Left ventricle myocardium inferior (tissue), 1 donor: ENCODE measurements around the gene TSHR. TPM values are rescaled to one million over a fixed set of nuclear protein-coding genes. Genes with fewer than 3 reads are reported as not detected.
A peak's percentile ranks its signal among the peaks of the same experiment; 100 is the strongest.

Experiments used
- DNase-seq: peaks from one replicate; pipeline ENCODE4 v3.0.0-alpha.2; 2020
- H3K27ac ChIP-seq: fragments of 200-600 bp; replicated peaks from 2 replicates; pipeline ENCODE4 v1.8.0; 2021
- H3K27me3 ChIP-seq: fragments of 200-600 bp; 2 replicates; pipeline ENCODE4 v1.8.0; 2021; ENCODE audit warnings: low read depth
- H3K36me3 ChIP-seq: fragments of 200-600 bp; 2 replicates; pipeline ENCODE4 v1.8.0; 2021
- H3K4me1 ChIP-seq: fragments of 200-600 bp; 2 replicates; pipeline ENCODE4 v1.8.0; 2021
- H3K4me3 ChIP-seq: fragments of 200-600 bp; 2 replicates; pipeline ENCODE4 v1.8.0; 2021; ENCODE audit warnings: mild to moderate bottlenecking, moderate library complexity
- H3K9me3 ChIP-seq: fragments of 200-600 bp; replicated peaks from 2 replicates; pipeline ENCODE4 v1.8.0; 2021
- intact Hi-C: fragments of 100-400 bp; cut with micrococcal nuclease; formaldehyde crosslinking; loops from one replicate; pipeline ENCODE4 v1.11.0; 2022
- total RNA-seq: library from RNA; stranded (reverse); fragmentation: NEBNext Ultra II Directional; extraction: Animal tissue kit (Norgen Biotek cat#: 25700); gene quantifications from one replicate; pipeline ENCODE4 v1.2.1, GENCODE V29; 2021
- TF ChIP-seq, protein P1 (sequence below): fragments of 200-600 bp; IDR thresholded peaks from 2 replicates; pipeline ENCODE4 v1.8.0; 2021; ENCODE audit warnings: antibody characterized with exemption, mild to moderate bottlenecking, borderline replicate concordance
- donor health status: DM: no; HTN: yes; CAD: no; lungs with severe emphysema.

Gene TSHR
- total RNA-seq, 1 donor from 2014 or later = not detected

GRCh38 chr14:81166121-81166520 is 210.7 kb downstream of the TSHR start:
- intact Hi-C loops = no loop called here
- Histone ChIP-seq H3K36me3 (no peaks in the 10 kb centered on the region), H3K9me3 (no peaks in the 10 kb centered on the region), H3K27ac (no peak overlapping the region), H3K27me3 (no peaks in the 10 kb centered on the region), H3K4me1 (peaks cover 17% of the 10 kb centered on the region), H3K4me3 (no peak overlapping the region)
- DNase-seq = no peak
- TF ChIP-seq, protein P1, sequence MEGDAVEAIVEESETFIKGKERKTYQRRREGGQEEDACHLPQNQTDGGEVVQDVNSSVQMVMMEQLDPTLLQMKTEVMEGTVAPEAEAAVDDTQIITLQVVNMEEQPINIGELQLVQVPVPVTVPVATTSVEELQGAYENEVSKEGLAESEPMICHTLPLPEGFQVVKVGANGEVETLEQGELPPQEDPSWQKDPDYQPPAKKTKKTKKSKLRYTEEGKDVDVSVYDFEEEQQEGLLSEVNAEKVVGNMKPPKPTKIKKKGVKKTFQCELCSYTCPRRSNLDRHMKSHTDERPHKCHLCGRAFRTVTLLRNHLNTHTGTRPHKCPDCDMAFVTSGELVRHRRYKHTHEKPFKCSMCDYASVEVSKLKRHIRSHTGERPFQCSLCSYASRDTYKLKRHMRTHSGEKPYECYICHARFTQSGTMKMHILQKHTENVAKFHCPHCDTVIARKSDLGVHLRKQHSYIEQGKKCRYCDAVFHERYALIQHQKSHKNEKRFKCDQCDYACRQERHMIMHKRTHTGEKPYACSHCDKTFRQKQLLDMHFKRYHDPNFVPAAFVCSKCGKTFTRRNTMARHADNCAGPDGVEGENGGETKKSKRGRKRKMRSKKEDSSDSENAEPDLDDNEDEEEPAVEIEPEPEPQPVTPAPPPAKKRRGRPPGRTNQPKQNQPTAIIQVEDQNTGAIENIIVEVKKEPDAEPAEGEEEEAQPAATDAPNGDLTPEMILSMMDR = no peak

- Histone ChIP-seq H3K36me3 (no peaks in the 10 kb centered on the region), H3K4me1 (peaks cover 19% of the 10 kb centered on the region), H3K4me3 (peak overlapping the region; percentile 84), H3K27me3 (no peaks in the 10 kb centered on the region), H3K27ac (peak overlapping the region; percentile 97), H3K9me3 (no peaks in the 10 kb centered on the region)
- TF ChIP-seq, protein P1 = no peak
- no peak for DNase-seq
- intact Hi-C loops = no loop called here
These were observed 213.8 kb downstream of the TSHR start for GRCh38 chr14:81169267-81169666.

- Histone ChIP-seq H3K4me3 (peak overlapping the region; percentile 84), H3K27ac (peak overlapping the region; percentile 97), H3K27me3 (no peaks in the 10 kb centered on the region), H3K9me3 (no peaks in the 10 kb centered on the region), H3K36me3 (no peaks in the 10 kb centered on the region), H3K4me1 (peaks cover 19% of the 10 kb centered on the region)
- TF ChIP-seq, protein P1 = no peak
- DNase-seq = peak; percentile 77
- intact Hi-C loops = loop anchor here (5.0 kb wide), 1 partner anchor 172 kb away; no protein-coding TSS in a partner anchor
These were observed 214.3 kb downstream of the TSHR start for GRCh38 chr14:81169711-81170103.

DNA sequence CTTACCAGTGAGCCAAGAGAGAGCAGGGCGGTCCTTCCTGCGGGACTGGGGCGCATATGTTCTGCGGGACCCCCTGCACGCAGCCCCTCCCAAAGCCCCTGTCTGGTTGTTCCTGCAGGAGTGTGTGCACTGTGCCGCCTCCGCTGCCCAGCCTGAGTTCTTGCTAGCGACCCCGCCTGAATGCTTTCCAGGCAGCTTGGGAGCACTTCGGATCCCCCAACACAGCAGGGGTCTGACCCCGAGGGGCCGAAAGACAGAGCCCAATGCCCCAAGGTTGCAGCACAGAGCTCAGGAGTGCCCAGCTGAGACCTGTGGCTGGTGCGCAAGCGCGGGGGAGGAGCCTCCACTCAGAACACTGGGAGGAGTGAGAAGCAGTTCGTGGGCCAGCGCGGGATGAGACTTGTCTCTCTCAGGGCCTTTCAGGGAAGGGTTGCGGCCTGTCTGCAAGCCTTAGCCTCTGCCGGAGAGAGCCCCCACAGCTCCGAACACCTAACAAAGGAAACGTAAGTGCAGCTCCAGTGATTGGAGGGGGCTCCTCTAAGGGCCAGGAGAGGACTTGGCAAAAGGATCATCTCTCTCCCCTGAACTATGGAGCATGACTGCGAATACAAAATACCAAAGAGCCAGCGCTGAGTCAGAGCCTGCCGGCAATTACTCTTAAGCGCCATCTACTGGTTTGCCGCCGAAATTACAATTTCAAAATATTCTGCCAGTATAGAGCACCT is 214.8 kb downstream of the TSHR start:
- TF ChIP-seq, protein P1 = peak; percentile 93
- H3K36me3 ChIP-seq = no peaks in the 10 kb centered on the region
- peaks cover 19% of the 10 kb centered on the region for H3K4me1 ChIP-seq
- peak overlapping the region; percentile 84 for H3K4me3 ChIP-seq
- DNase-seq = peak; percentile 95
- no peaks in the 10 kb centered on the region for H3K9me3 ChIP-seq
- no peaks in the 10 kb centered on the region for H3K27me3 ChIP-seq
- intact Hi-C loops = loop anchor here (5.0 kb wide), 1 partner anchor 173 kb away; no protein-coding TSS in a partner anchor
- H3K27ac ChIP-seq = peak overlapping the region; percentile 97

GRCh38 chr14:81170829-81171195 is 215.4 kb downstream of the TSHR start:
- Histone ChIP-seq H3K27ac (peak overlapping the region; percentile 97), H3K4me3 (peak overlapping the region; percentile 84), H3K36me3 (no peaks in the 10 kb centered on the region), H3K4me1 (peaks cover 19% of the 10 kb centered on the region), H3K9me3 (no peaks in the 10 kb centered on the region), H3K27me3 (no peaks in the 10 kb centered on the region)
- DNase-seq = no peak
- intact Hi-C loops = loop anchor here (5.0 kb wide), 1 partner anchor 174 kb away; no protein-coding TSS in a partner anchor
- TF ChIP-seq, protein P1 = no peak
